ENCODE measurements around the gene C11orf86. TPM values are rescaled to one million over a fixed set of nuclear protein-coding genes. Genes with fewer than 3 reads are reported as not detected.
"Not testable (repeated sequence)": the region's sequence is repeated elsewhere in the genome, so short reads cannot be mapped to it uniquely, and the experiment has no call there.

Gene C11orf86
- polyA plus RNA-seq, 1 donor from 2014 or later, result not detected

GRCh38 chr11:66992041-66992440 is 16.9 kb downstream of the C11orf86 start:
- peaks cover 0 to 2% (median 0%) of the 10 kb centered on the region in 3 donors for H3K4me1 Mint-ChIP-seq
- no peak overlapping the region for H3K4me3 Mint-ChIP-seq
- peaks cover 28% of the 10 kb centered on the region for H3K27me3 Mint-ChIP-seq
- H3K27ac Mint-ChIP-seq, result no peak overlapping the region
- H3K36me3 Mint-ChIP-seq, result no peaks in the 10 kb centered on the region
- H3K9me3 Mint-ChIP-seq, result no peaks in the 10 kb centered on the region

GRCh38 chr11:66996609-66997273 is 21.6 kb downstream of the C11orf86 start:
- H3K27ac Mint-ChIP-seq, result peak overlapping the region in 1 of 3 donors; percentile 81
- H3K36me3 Mint-ChIP-seq, result no peaks in the 10 kb centered on the region
- no peak overlapping the region for H3K4me3 Mint-ChIP-seq
- no peaks in the 10 kb centered on the region for H3K4me1 Mint-ChIP-seq
- peaks cover 26% of the 10 kb centered on the region for H3K27me3 Mint-ChIP-seq
- no peaks in the 10 kb centered on the region for H3K9me3 Mint-ChIP-seq

- H3K4me1 Mint-ChIP-seq, result no peaks in the 10 kb centered on the region
- H3K4me3 Mint-ChIP-seq, result no peak overlapping the region
- H3K27me3 Mint-ChIP-seq, result peaks cover 21% of the 10 kb centered on the region
- H3K9me3 Mint-ChIP-seq, result no peaks in the 10 kb centered on the region
- no peak overlapping the region for H3K27ac Mint-ChIP-seq
- no peaks in the 10 kb centered on the region for H3K36me3 Mint-ChIP-seq
Observed at GRCh38 chr11:66999555-66999954, 24.5 kb downstream of the C11orf86 start.

DNA sequence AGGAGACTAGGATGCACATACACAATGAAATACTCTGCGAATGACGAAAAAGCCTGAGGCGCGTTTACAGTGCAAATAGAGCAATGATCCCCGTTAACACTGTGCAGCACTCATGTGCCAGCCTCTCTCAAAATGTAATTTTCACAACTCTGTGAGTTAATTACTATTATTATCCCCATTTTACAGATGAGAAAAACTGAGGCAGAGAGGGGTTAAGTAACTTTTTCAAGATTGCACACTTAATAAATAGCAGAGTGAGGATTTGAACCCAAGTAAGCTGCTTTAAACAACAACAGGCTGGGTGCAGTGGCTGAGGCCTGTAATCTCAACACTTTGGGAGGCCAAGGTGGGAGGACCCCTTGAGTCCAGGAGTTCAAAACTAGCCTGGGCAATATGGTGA is 26.2 kb downstream of the C11orf86 start:
- H3K4me3 Mint-ChIP-seq, result no peak overlapping the region
- H3K27me3 Mint-ChIP-seq, result peaks cover 17% of the 10 kb centered on the region
- no peaks in the 10 kb centered on the region for H3K36me3 Mint-ChIP-seq
- peaks cover 0 to under 1% (median 0%) of the 10 kb centered on the region in 3 donors for H3K4me1 Mint-ChIP-seq
- no peak overlapping the region for H3K27ac Mint-ChIP-seq
- no peaks in the 10 kb centered on the region for H3K9me3 Mint-ChIP-seq

GRCh38 chr11:67002297-67002913 is 27.3 kb downstream of the C11orf86 start:
- Mint-ChIP-seq H3K9me3 (no peaks in the 10 kb centered on the region), H3K4me3 (no peak overlapping the region), H3K27ac (no peak overlapping the region), H3K4me1 (peaks cover 0 to 1% (median 0%) of the 10 kb centered on the region in 3 donors), H3K36me3 (no peaks in the 10 kb centered on the region), H3K27me3 (peaks cover 9% of the 10 kb centered on the region)

GRCh38 chr11:67002921-67003411 is 27.9 kb downstream of the C11orf86 start:
- Mint-ChIP-seq H3K27ac (no peak overlapping the region), H3K27me3 (peaks cover 5% of the 10 kb centered on the region), H3K9me3 (no peaks in the 10 kb centered on the region), H3K4me1 (peaks cover 0 to 1% (median 0%) of the 10 kb centered on the region in 3 donors), H3K4me3 (no peak overlapping the region), H3K36me3 (no peaks in the 10 kb centered on the region)

GRCh38 chr11:67005200-67005599 is 30.1 kb downstream of the C11orf86 start:
- H3K4me1 Mint-ChIP-seq, H3K9me3 Mint-ChIP-seq, H3K4me3 Mint-ChIP-seq, H3K36me3 Mint-ChIP-seq, H3K27me3 Mint-ChIP-seq, H3K27ac Mint-ChIP-seq: not testable (repeated sequence)

GRCh38 chr11:67006029-67006884 is 31.2 kb downstream of the C11orf86 start:
- Mint-ChIP-seq H3K36me3 (no peaks in the 10 kb centered on the region), H3K4me1 (peaks cover 0 to 1% (median 1%) of the 10 kb centered on the region in 3 donors), H3K4me3 (peak overlapping the region in 1 of 4 donors; percentile 6), H3K27ac (peak overlapping the region in 1 of 3 donors; percentile 46), H3K27me3 (peaks cover 2% of the 10 kb centered on the region), H3K9me3 (no peaks in the 10 kb centered on the region)

- Mint-ChIP-seq H3K36me3 (no peaks in the 10 kb centered on the region), H3K27ac (no peak overlapping the region), H3K27me3 (peaks cover 2% of the 10 kb centered on the region), H3K4me3 (no peak overlapping the region), H3K9me3 (no peaks in the 10 kb centered on the region), H3K4me1 (peaks cover 0 to 1% (median 1%) of the 10 kb centered on the region in 3 donors)
Observed at GRCh38 chr11:67007126-67007525, 32.0 kb downstream of the C11orf86 start.

DNA sequence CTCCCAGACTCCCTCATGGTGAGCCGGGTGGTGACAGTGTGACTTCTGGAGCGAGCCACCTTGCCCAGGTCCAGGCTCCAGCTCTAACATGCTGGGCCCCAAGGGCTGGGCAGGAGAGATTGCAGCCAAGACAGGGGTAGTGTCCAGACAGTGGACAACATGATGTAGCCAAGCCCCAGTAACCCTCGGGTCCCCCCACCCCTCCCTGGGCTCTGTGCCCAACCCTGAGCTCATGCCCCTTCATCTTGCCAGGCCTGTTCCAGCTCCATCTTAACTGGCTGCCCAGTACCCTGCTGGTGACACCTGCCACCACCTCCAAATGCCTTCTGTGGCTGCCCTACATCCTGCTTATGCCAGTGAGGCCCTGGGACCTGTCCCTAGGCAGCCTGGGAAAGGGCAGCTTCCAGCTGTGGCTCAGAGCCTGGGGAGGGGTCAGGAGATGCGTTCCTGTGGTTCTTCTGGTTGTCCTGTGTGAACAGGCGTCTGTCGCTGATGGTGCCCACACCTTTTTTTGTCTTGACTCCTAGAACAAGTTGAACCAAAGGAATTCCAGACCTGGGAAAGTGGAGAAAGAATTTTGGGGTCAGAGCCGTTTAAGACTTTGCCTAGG is 35.3 kb downstream of the C11orf86 start:
- peaks cover 20% of the 10 kb centered on the region for H3K27me3 Mint-ChIP-seq
- no peak overlapping the region for H3K4me3 Mint-ChIP-seq
- H3K27ac Mint-ChIP-seq, result no peak overlapping the region
- H3K36me3 Mint-ChIP-seq, result no peaks in the 10 kb centered on the region
- no peaks in the 10 kb centered on the region for H3K9me3 Mint-ChIP-seq
- H3K4me1 Mint-ChIP-seq, result peaks cover 0 to 1% (median 1%) of the 10 kb centered on the region in 3 donors

GRCh38 chr11:67013511-67014045 is 38.5 kb downstream of the C11orf86 start:
- Mint-ChIP-seq H3K4me3 (no peak overlapping the region), H3K9me3 (peaks cover 0 to under 1% (median 0%) of the 10 kb centered on the region in 3 donors), H3K4me1 (peaks cover 0 to 4% (median 0%) of the 10 kb centered on the region in 3 donors), H3K27ac (no peak overlapping the region), H3K27me3 (peaks cover 24% of the 10 kb centered on the region), H3K36me3 (no peaks in the 10 kb centered on the region)

GRCh38 chr11:67014343-67014742 is 39.2 kb downstream of the C11orf86 start:
- Mint-ChIP-seq H3K27me3 (peaks cover 29% of the 10 kb centered on the region), H3K9me3 (peaks cover 2 to 5% (median 4%) of the 10 kb centered on the region in 3 donors), H3K4me3 (no peak overlapping the region), H3K36me3 (no peaks in the 10 kb centered on the region), H3K4me1 (peaks cover 0 to 4% (median 0%) of the 10 kb centered on the region in 3 donors), H3K27ac (no peak overlapping the region)

GRCh38 chr11:67015048-67015447 is 39.9 kb downstream of the C11orf86 start:
- Mint-ChIP-seq H3K4me1 (peaks cover 0 to 4% (median 0%) of the 10 kb centered on the region in 3 donors), H3K36me3 (no peaks in the 10 kb centered on the region), H3K9me3 (peaks cover 2 to 5% (median 4%) of the 10 kb centered on the region in 3 donors), H3K27ac (no peak overlapping the region), H3K4me3 (no peak overlapping the region), H3K27me3 (peaks cover 31% of the 10 kb centered on the region)

DNA sequence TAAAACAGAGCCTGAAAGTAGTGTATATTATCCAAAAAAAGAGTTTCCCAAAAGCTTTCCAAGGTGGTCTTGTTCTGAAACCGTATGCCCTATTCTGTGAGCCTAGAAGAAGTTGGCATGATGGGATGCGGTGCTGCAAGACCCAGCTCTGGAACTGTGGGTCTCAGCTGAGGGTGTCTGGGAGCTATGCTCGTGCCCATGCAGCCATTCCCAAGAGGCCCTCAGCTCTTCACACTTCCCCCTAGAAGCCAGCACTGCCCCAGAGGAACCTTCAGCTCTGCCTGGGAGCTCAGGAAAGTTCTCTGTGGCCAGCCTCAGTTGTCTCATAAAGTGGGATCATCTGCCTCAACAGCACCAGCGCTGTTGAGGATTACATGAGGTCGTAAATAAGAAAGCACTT is 41.4 kb downstream of the C11orf86 start:
- Mint-ChIP-seq H3K4me1 (peaks cover 0 to 4% (median 0%) of the 10 kb centered on the region in 3 donors), H3K36me3 (no peaks in the 10 kb centered on the region), H3K27me3 (peaks cover 45% of the 10 kb centered on the region), H3K4me3 (no peak overlapping the region), H3K9me3 (peaks cover 2 to 7% (median 4%) of the 10 kb centered on the region in 3 donors), H3K27ac (no peak overlapping the region)

Data from IgD-negative memory B cell (primary cell).